Ishikawa (cell line): ENCODE results near the gene FETUB.

Experiments used
- TAF1 ChIP-seq: IDR thresholded peaks from 2 replicates; pipeline ENCODE4 v1.6.1; 2012; ENCODE audit warnings: low read depth, mild to moderate bottlenecking
- TF ChIP-seq, protein P1 (sequence below): IDR thresholded peaks from 2 replicates; pipeline ENCODE4 v1.6.1; 2012

DNA sequence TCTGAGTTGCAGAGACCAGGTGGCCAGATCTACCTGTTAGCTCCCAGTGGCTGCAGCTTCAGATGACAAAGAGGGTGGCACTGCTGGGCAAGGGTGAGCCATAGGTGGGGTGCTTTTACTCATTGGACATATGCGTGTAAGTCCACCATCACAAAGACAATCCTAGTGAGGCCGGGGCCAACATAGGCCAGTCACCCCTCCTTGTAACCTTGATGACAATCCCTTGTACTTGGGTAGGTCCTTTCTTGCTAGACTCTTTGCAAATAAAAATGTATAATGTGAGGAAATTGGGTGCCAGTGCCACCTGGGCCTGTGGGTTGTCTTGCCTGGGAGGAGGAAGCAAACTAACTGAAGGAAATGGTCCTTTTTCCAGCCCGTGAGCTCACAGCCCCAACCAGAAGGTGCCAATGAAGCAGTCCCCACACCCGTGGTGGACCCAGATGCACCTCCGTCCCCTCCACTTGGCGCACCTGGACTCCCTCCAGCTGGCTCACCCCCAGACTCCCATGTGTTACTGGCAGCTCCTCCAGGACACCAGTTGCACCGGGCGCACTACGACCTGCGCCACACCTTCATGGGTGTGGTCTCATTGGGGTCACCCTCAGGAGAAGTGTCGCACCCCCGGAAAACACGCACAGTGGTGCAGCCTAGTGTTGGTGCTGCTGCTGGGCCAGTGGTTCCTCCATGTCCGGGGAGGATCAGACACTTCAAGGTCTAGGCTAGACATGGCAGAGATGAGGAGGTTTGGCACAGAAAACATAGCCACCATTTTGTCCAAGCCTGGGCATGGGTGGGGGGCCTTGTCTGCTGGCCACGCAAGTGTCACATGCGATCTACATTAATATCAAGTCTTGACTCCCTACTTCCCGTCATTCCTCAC is 19.7 kb upstream of the FETUB start:
- TF ChIP-seq, protein P1, sequence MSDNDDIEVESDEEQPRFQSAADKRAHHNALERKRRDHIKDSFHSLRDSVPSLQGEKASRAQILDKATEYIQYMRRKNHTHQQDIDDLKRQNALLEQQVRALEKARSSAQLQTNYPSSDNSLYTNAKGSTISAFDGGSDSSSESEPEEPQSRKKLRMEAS, result no peak
- no peak for TF ChIP-seq TAF1
